Esophagus muscularis mucosa (tissue), 4 donors: ENCODE results near the gene MDK. TPM values are rescaled to one million over a fixed set of nuclear protein-coding genes. Genes with fewer than 3 reads are reported as not detected.

Experiments used
- DNase-seq: peaks from one replicate; pipeline ENCODE4 v3.0.0-alpha.2; 2017; ENCODE audit errors: extremely low spot score
- H3K27ac ChIP-seq, 4 donors: fragments of 200-600 bp; sonication (generic); replicated peaks in 1 of 4; 1 replicate in 3 of 4; 2 replicates in 1 of 4; pipeline ENCODE4 v1.5.1; 2016 to 2019; ENCODE audit warnings: mild to moderate bottlenecking in 1 of 4
- H3K27me3 ChIP-seq, 4 donors: fragments of 200-600 bp; sonication (generic); one replicate each; pipeline versions ENCODE4 v1.5.1 to v1.6.0; 2016 to 2019
- H3K36me3 ChIP-seq, 4 donors: fragments of 200-600 bp; sonication (generic); one replicate each; pipeline ENCODE4 v1.5.1; 2016 to 2019
- H3K4me1 ChIP-seq, 4 donors: fragments of 200-600 bp; sonication (generic); one replicate each; pipeline ENCODE4 v1.5.1; 2016 to 2019
- H3K4me3 ChIP-seq, 4 donors: fragments of 200-600 bp; sonication (generic); 1 replicate in 2 of 4; 2 replicates in 2 of 4; pipeline ENCODE4 v1.5.1; 2016 to 2019; ENCODE audit warnings: mild to moderate bottlenecking in 4 of 4, moderate library complexity in 1 of 4
- H3K9me3 ChIP-seq, 4 donors: fragments of 200-600 bp; sonication (generic); 1 replicate in 3 of 4; 2 replicates in 1 of 4; pipeline ENCODE4 v1.5.1; 2016 to 2019
- CTCF ChIP-seq, 3 experiments: fragments of 200-600 bp in 2 of 3; fragments of 450-650 bp in 1 of 3; sonication (generic) in 2 of 3; IDR thresholded peaks; one replicate each; pipeline ENCODE4 v1.5.1; 2017 to 2019; ENCODE audit warnings: antibody characterized with exemption in 3 of 3, mild to moderate bottlenecking in 2 of 3, moderate library complexity in 1 of 3
- EP300 ChIP-seq: sonication (generic); formaldehyde crosslinking; IDR thresholded peaks from one replicate; pipeline ENCODE4 v1.6.1; 2017; ENCODE audit warnings: antibody characterized with exemption
- POLR2A ChIP-seq: fragments of 450-650 bp; IDR thresholded peaks from one replicate; pipeline ENCODE4 v1.6.1; 2017; ENCODE audit warnings: antibody characterized with exemption, moderate library complexity, mild to moderate bottlenecking, low read depth
- POLR2AphosphoS5 ChIP-seq, 2 donors: sonication (generic); formaldehyde crosslinking; IDR thresholded peaks; one replicate each; pipeline ENCODE4 v1.6.1; 2017; ENCODE audit warnings: antibody characterized with exemption in 2 of 2
- WGBS: methylation state at CpG from one replicate; pipeline ENCODE4 v1.1.5; 2018; 5-methylcytosine and 5-hydroxymethylcytosine counted together
- intact Hi-C: fragments of 100-400 bp; cut with DNase I; formaldehyde crosslinking; loops from one replicate; pipeline ENCODE4 v1.15.1; 2023
- total RNA-seq, 4 donors: library from RNA; depleted of rRNA; stranded (reverse); fragments of >200 nt; gene quantifications; one replicate each; pipeline versions ENCODE4 v1.1.0 to v1.2.1, GENCODE V29; 2016

MDK gene
- total RNA-seq, 4 donors from 2014 or later = 1.2 to 12.8 (median 11.8) TPM

DNA sequence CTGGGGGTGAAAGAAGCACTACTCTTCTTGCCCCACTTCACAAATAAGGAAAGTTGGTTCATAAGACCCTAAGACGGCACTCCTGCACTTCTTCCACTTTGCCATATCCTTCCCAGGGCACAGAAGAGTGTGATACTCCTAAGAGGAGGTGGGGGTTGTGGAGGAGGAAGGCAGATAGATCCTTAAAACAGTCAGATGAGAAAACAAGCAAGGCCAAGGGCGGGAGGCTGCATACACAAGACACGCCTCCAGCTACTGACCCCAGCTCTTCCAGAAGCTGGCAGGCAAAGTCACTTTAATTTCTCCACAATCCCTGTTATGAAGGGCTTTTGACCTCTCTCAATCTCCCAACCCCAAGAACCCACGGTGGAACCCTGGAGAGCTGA, 11.8 kb downstream of the MDK start:
- Histone ChIP-seq H3K27ac (no peak overlapping the region), H3K27me3 (peaks cover 25 to 51% (median 33%) of the 10 kb centered on the region in 4 donors), H3K4me1 (peaks cover 34 to 47% (median 44%) of the 10 kb centered on the region in 4 donors), H3K9me3 (no peaks in the 10 kb centered on the region), H3K36me3 (peaks cover 18 to 26% (median 25%) of the 10 kb centered on the region in 4 donors), H3K4me3 (no peak overlapping the region)
- no peak for TF ChIP-seq EP300
- TF ChIP-seq CTCF (IDR thresholded peaks at IDR 0.05) = no peak
- no peak for TF ChIP-seq POLR2AphosphoS5 (IDR thresholded peaks at IDR 0.05)
- TF ChIP-seq POLR2A = no peak
- no peak for DNase-seq
- 74% methylated on average over 4 of the region's 4 CpGs for WGBS
- intact Hi-C loops = loop anchor here (5.0 kb wide), 1 partner anchor 134 kb away; no protein-coding TSS in a partner anchor

DNA sequence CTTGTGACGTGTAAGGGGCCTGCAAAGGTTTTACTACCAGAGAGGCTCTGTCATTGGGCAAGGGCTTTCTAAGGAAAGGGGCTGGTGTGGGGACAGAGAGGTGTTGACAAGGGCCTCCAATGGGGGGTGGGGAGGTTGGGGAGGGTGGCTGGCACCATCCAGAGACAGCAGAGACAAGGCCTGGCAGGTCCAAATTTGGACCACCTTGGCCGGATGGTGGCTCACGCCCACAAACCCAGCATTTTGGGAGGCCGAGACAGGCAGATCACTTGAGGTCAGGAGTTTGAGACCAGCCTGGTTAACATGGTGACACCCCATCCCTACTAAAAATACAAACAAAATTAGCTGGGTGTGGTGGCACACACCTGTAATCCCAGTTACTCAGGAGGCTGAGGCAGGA, 12.3 kb downstream of the MDK start:
- Histone ChIP-seq H3K4me3 (no peak overlapping the region), H3K9me3 (no peaks in the 10 kb centered on the region), H3K4me1 (peaks cover 34 to 47% (median 44%) of the 10 kb centered on the region in 4 donors), H3K27ac (no peak overlapping the region), H3K27me3 (peaks cover 25 to 46% (median 31%) of the 10 kb centered on the region in 4 donors), H3K36me3 (peaks cover 18 to 31% (median 30%) of the 10 kb centered on the region in 4 donors)
- 86% methylated on average over 4 of the region's 4 CpGs for WGBS
- intact Hi-C loops = loop anchor here (5.0 kb wide), 1 partner anchor 134 kb away; no protein-coding TSS in a partner anchor
- no peak for DNase-seq
- TF ChIP-seq POLR2A (no peak), CTCF (IDR thresholded peaks at IDR 0.05) (no peak), POLR2AphosphoS5 (IDR thresholded peaks at IDR 0.05) (no peak), EP300 (no peak)

DNA sequence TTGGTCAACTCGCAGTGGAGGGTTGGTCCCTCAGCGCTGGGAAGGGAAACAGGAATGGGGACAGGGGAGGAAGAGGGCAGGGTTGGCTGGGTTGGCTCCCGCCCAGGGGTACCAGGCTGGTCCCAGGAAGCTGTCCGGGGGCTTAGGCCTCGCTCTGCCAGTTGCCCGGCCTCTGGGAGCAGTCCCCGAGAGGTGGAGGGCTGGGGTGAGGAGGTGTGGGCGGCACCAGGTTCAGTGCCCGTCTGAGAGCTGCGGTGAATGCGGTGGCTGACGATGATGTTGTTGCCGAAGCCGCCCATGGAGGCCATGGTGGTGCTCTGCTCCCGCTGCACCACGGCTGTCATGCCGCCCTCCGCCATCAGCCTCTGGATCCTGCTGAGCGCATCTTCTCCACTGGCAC, 16.1 kb downstream of the MDK start:
- Histone ChIP-seq H3K36me3 (peaks cover 18 to 56% (median 46%) of the 10 kb centered on the region in 4 donors), H3K9me3 (no peaks in the 10 kb centered on the region), H3K4me3 (no peak overlapping the region), H3K27ac (no peak overlapping the region), H3K27me3 (peaks cover 0 to 9% (median 1%) of the 10 kb centered on the region in 4 donors), H3K4me1 (peaks cover 4 to 9% (median 9%) of the 10 kb centered on the region in 4 donors)
- intact Hi-C loops = no loop called here
- 97% methylated on average over 19 of the region's 19 CpGs for WGBS
- DNase-seq = no peak
- TF ChIP-seq EP300 = no peak
- no peak for TF ChIP-seq POLR2AphosphoS5 (IDR thresholded peaks at IDR 0.05)

GRCh38 chr11:46402957-46403902, 21.8 kb downstream of the MDK start:
- Histone ChIP-seq H3K27ac (no peak overlapping the region), H3K4me3 (no peak overlapping the region), H3K27me3 (no peaks in the 10 kb centered on the region), H3K36me3 (peaks cover 18 to 85% (median 69%) of the 10 kb centered on the region in 4 donors), H3K9me3 (no peaks in the 10 kb centered on the region), H3K4me1 (peaks cover 12 to 23% (median 17%) of the 10 kb centered on the region in 4 donors)
- WGBS = 74% methylated on average over 6 of the region's 6 CpGs
- no peak for DNase-seq
- TF ChIP-seq POLR2AphosphoS5 (IDR thresholded peaks at IDR 0.05) = no peak
- TF ChIP-seq POLR2A = no peak
- no peak for TF ChIP-seq CTCF (IDR thresholded peaks at IDR 0.05)
- no peak for TF ChIP-seq EP300
- intact Hi-C loops = no loop called here

DNA sequence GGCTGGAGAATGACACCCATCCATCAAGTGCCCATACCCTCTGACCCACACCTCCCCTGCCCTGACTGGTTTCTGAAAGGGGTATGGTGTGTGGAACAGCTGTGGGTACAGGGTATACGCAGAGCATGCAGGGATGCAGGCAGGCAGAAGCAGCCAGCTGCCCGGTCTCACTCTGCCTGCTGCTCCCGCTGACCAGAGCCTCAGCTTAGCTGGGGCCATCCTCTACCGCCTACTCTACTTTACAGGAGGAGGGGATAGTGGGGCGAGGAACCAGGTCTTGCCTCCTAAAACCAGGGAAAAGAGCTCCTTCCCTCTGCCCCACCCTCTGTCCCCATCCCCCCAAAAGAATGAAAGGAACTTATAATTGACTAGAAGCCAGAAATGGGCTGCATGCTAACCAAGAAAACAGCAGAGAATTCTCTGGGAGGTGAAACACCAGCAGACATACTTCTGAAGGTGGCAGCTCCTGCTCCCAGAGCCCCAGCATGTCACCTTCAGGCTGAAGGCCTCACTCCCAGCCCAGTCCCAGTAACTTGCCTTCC, 23.1 kb downstream of the MDK start:
- no peak for TF ChIP-seq EP300
- no peak for DNase-seq

More for the DNA sequence above, 23.1 kb downstream of the MDK start:
- Histone ChIP-seq H3K4me3 (no peak overlapping the region), H3K27ac (no peak overlapping the region), H3K36me3 (peaks cover 30 to 87% (median 72%) of the 10 kb centered on the region in 4 donors), H3K9me3 (no peaks in the 10 kb centered on the region), H3K4me1 (peaks cover 12 to 23% (median 17%) of the 10 kb centered on the region in 4 donors), H3K27me3 (no peaks in the 10 kb centered on the region)
- intact Hi-C loops = no loop called here
- WGBS = 86% methylated on average over 5 of the region's 5 CpGs
